ENCODE results near the gene CDV3.

- no peak for TF ChIP-seq CTCF (IDR thresholded peaks at IDR 0.05)
- no peak for TF ChIP-seq POLR2A (IDR thresholded peaks at IDR 0.05)
- no peak for TF ChIP-seq POLR2AphosphoS5 (IDR thresholded peaks at IDR 0.05)
- TF ChIP-seq EP300 (IDR thresholded peaks at IDR 0.05) = no peak
Measured at GRCh38 chr3:133562376-133562775, 11.1 kb upstream of the CDV3 start.
